ENCODE measurements around the gene HS1BP3. TPM values are rescaled to one million over a fixed set of nuclear protein-coding genes. Genes with fewer than 3 reads are reported as not detected.

HS1BP3 gene, protein sequence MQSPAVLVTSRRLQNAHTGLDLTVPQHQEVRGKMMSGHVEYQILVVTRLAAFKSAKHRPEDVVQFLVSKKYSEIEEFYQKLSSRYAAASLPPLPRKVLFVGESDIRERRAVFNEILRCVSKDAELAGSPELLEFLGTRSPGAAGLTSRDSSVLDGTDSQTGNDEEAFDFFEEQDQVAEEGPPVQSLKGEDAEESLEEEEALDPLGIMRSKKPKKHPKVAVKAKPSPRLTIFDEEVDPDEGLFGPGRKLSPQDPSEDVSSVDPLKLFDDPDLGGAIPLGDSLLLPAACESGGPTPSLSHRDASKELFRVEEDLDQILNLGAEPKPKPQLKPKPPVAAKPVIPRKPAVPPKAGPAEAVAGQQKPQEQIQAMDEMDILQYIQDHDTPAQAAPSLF
- total RNA-seq = 29.4 and 31.4 TPM in 2 replicates

DNA sequence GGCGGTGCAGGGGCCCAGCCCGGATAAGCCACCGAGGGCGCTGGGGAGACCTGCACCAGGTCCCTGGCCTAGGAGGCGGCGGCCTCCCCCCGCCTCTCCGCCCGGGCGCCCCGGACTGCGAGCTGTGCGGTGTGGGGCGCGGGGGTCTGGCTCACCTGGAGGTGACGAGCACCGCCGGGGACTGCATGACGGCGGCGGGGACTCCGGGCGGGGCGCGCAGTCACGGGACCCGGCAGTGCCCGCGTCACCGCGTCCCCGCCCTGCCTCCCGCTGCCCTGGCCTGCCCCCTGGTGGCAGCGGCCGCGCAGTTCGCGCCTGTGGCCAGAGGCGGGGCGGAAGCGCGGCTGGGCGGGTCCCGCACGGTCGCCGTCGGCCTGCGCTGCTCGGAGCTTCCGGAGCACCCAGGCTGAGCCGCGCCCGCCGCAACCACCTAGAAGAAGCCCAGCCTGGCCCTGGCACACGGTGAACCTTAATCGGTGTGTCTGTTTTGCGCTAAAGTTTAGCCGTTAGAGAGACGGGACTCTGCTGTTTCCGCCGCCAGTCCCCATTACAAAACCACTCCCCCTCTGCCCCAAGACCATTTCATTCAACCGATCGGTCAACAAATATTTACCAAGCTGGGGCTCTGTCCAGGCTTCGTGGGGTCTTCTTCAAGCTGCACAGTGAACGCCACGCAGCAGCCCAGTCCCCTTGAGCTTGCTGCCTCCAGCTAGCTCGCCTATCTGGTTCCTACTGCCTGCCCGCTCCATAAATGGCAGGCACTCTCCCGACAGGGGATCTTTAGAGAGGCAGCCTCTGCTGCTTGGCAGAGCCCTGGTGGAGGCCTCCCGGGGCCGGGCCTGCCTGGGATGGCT, at the start of gene HS1BP3:
Gene HS1BP3 (minus strand): TSS at position 222 of the 854 bp plus-strand sequence. CDS start 35 bp downstream, at position 187.

GRCh38 chr2:20666304-20667150, 15.6 kb upstream of the HS1BP3 start, which contains the start of gene GDF7:
GDF7 (plus strand) TSS chr2:20667144; CDS start chr2:20667240, 96 bp downstream.

Other genes starting within 250 kb of the HS1BP3 start
- gene RHOB, start 204.0 kb downstream of the HS1BP3 start, total RNA-seq = 33.0 and 77.7 TPM in 2 replicates
- under 0.01 TPM in 2 replicates for gene GDF7, start 16.0 kb upstream of the HS1BP3 start, total RNA-seq
- 10.2 and 11.9 TPM in 2 replicates for gene LDAH, start 172.0 kb upstream of the HS1BP3 start, total RNA-seq

Measured in bronchial smooth muscle cell (primary cell).